ENCODE results near the gene HS3ST1.
A peak's percentile ranks its signal among the peaks of the same experiment; 100 is the strongest.

Gene HS3ST1

DNA sequence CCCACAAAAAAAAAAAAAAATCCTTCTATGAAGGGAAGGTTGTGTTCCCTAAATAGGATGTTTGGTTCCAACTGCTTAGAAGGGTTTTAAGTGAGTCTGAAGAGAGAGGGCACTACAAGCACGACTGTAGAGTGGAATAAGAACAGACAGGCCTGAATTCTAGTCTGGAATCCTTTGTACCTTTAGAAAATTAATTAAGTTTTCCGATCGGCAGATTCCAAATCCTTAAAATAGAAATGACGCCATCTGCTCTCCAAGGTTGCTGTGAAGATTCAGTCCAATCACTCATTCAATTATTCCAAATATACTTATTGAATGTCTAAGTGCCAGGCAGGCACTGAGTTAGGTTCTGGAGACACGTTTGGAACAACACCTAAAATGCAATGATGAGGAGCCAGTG is 3.8 kb downstream of the HS3ST1 start:
- H4K20me1 ChIP-seq (ENCODE audit: insufficient read depth), result no peaks in the 10 kb centered on the region
- no peaks in the 10 kb centered on the region for H3K79me2 ChIP-seq (ENCODE audit: insufficient read depth, low read depth)
- H3K27me3 ChIP-seq (ENCODE audit: insufficient read depth, low read depth), result no peaks in the 10 kb centered on the region
- no peak overlapping the region for H2AFZ ChIP-seq (ENCODE audit: low read depth)
- H3K4me1 ChIP-seq (ENCODE audit: low read depth, poor library complexity, severe bottlenecking), result no peaks in the 10 kb centered on the region
- H3K27ac ChIP-seq, result no peak overlapping the region
- no peak overlapping the region for H3K9ac ChIP-seq
- no peaks in the 10 kb centered on the region for H3K36me3 ChIP-seq (ENCODE audit: insufficient read depth)
- TF ChIP-seq, protein P1, sequence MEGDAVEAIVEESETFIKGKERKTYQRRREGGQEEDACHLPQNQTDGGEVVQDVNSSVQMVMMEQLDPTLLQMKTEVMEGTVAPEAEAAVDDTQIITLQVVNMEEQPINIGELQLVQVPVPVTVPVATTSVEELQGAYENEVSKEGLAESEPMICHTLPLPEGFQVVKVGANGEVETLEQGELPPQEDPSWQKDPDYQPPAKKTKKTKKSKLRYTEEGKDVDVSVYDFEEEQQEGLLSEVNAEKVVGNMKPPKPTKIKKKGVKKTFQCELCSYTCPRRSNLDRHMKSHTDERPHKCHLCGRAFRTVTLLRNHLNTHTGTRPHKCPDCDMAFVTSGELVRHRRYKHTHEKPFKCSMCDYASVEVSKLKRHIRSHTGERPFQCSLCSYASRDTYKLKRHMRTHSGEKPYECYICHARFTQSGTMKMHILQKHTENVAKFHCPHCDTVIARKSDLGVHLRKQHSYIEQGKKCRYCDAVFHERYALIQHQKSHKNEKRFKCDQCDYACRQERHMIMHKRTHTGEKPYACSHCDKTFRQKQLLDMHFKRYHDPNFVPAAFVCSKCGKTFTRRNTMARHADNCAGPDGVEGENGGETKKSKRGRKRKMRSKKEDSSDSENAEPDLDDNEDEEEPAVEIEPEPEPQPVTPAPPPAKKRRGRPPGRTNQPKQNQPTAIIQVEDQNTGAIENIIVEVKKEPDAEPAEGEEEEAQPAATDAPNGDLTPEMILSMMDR (conservative IDR thresholded peaks at IDR 0.05; ENCODE audit: low read depth, low read length), result no peak
- H3K4me3 ChIP-seq (IDR thresholded peaks at IDR 0.05; ENCODE audit: insufficient read depth, low read depth, low read length), result no peak overlapping the region
- no peak overlapping the region for H3K4me2 ChIP-seq

DNA sequence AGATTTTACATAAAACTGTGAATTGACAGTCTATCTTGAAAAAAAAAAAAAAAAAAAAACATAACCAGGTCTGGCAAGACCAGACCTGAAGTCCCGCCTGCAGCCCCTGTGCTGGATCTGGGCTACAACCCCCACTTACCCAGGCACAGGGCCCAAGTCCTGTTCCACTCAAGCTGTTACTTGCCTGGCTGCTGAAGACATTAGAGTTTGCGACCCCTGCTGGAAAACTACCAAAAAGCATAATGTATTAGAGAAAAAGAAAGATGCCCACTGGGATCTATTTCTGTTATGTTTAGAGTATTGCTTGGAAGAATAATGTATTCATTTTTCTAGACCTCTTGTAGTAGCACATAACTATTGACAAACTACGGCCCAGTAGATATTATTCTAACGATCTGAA is 4.7 kb downstream of the HS3ST1 start:
- TF ChIP-seq, protein P1 (conservative IDR thresholded peaks at IDR 0.05; ENCODE audit: low read depth, low read length), result peak; percentile 48
- no peaks in the 10 kb centered on the region for H3K27me3 ChIP-seq (ENCODE audit: insufficient read depth, low read depth)
- H3K4me2 ChIP-seq, result no peak overlapping the region
- no peak overlapping the region for H2AFZ ChIP-seq (ENCODE audit: low read depth)
- H3K36me3 ChIP-seq (ENCODE audit: insufficient read depth), result no peaks in the 10 kb centered on the region
- H3K4me1 ChIP-seq (ENCODE audit: low read depth, poor library complexity, severe bottlenecking), result no peaks in the 10 kb centered on the region
- H3K27ac ChIP-seq, result no peak overlapping the region
- no peak overlapping the region for H3K4me3 ChIP-seq (IDR thresholded peaks at IDR 0.05; ENCODE audit: insufficient read depth, low read depth, low read length)
- no peak overlapping the region for H3K9ac ChIP-seq
- H3K79me2 ChIP-seq (ENCODE audit: insufficient read depth, low read depth), result no peaks in the 10 kb centered on the region
- H4K20me1 ChIP-seq (ENCODE audit: insufficient read depth), result no peaks in the 10 kb centered on the region

DNA sequence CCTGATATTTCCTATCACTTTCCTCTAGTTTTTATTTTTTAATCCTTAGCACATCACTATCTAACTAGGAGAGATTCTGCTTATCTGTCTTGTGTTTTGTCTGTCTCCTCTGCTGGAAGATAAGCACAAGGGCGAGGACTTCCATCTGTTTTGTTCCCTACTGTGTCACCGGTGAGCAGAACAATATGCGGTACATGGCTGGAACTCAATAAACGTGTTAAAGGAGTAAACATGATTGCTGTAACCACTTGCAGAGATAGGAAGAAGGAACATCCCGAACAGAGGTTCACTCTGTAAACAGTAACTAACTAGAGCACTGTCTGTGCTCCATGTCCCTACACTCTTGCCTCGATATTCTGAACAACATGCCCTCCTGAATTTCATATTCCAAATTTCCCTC is 5.2 kb downstream of the HS3ST1 start:
- H3K36me3 ChIP-seq (ENCODE audit: insufficient read depth), result no peaks in the 10 kb centered on the region
- H3K79me2 ChIP-seq (ENCODE audit: insufficient read depth, low read depth), result no peaks in the 10 kb centered on the region
- no peaks in the 10 kb centered on the region for H3K4me1 ChIP-seq (ENCODE audit: low read depth, poor library complexity, severe bottlenecking)
- H3K9ac ChIP-seq, result no peak overlapping the region
- no peak overlapping the region for H2AFZ ChIP-seq (ENCODE audit: low read depth)
- no peaks in the 10 kb centered on the region for H3K27me3 ChIP-seq (ENCODE audit: insufficient read depth, low read depth)
- no peak overlapping the region for H3K4me2 ChIP-seq
- no peak overlapping the region for H3K4me3 ChIP-seq (IDR thresholded peaks at IDR 0.05; ENCODE audit: insufficient read depth, low read depth, low read length)
- H4K20me1 ChIP-seq (ENCODE audit: insufficient read depth), result no peaks in the 10 kb centered on the region
- H3K27ac ChIP-seq, result no peak overlapping the region
- TF ChIP-seq, protein P1 (conservative IDR thresholded peaks at IDR 0.05; ENCODE audit: low read depth, low read length), result no peak

DNA sequence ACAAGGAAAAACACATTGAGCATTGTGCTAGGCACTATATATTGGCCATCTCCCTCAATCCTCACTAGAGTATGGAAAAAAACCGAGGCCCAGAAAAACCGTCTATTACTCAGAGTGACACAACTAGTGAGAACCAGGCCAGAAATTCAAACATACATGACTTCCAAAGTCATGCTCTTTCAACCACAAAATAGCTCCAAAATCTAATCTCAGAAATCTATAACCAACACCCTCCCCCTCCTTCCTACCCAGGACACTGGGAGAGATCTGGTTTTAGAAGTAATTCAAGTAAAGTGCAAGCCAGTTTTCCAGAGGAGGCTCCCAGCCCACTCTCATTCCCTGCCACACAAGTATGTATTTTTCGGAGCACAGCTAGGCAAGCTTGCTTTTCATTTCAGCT is 7.6 kb downstream of the HS3ST1 start:
- no peaks in the 10 kb centered on the region for H4K20me1 ChIP-seq (ENCODE audit: insufficient read depth)
- no peaks in the 10 kb centered on the region for H3K27me3 ChIP-seq (ENCODE audit: insufficient read depth, low read depth)
- no peaks in the 10 kb centered on the region for H3K79me2 ChIP-seq (ENCODE audit: insufficient read depth, low read depth)
- H3K36me3 ChIP-seq (ENCODE audit: insufficient read depth), result no peaks in the 10 kb centered on the region
- no peak overlapping the region for H2AFZ ChIP-seq (ENCODE audit: low read depth)
- H3K9ac ChIP-seq, result no peak overlapping the region
- H3K4me3 ChIP-seq (IDR thresholded peaks at IDR 0.05; ENCODE audit: insufficient read depth, low read depth, low read length), result no peak overlapping the region
- TF ChIP-seq, protein P1 (conservative IDR thresholded peaks at IDR 0.05; ENCODE audit: low read depth, low read length), result no peak
- H3K4me2 ChIP-seq, result no peak overlapping the region
- H3K4me1 ChIP-seq (ENCODE audit: low read depth, poor library complexity, severe bottlenecking), result no peaks in the 10 kb centered on the region
- H3K27ac ChIP-seq, result no peak overlapping the region
